ENCODE data around the gene VAC14.
A peak's percentile ranks its signal among the peaks of the same experiment; 100 is the strongest.

VAC14 gene

DNA sequence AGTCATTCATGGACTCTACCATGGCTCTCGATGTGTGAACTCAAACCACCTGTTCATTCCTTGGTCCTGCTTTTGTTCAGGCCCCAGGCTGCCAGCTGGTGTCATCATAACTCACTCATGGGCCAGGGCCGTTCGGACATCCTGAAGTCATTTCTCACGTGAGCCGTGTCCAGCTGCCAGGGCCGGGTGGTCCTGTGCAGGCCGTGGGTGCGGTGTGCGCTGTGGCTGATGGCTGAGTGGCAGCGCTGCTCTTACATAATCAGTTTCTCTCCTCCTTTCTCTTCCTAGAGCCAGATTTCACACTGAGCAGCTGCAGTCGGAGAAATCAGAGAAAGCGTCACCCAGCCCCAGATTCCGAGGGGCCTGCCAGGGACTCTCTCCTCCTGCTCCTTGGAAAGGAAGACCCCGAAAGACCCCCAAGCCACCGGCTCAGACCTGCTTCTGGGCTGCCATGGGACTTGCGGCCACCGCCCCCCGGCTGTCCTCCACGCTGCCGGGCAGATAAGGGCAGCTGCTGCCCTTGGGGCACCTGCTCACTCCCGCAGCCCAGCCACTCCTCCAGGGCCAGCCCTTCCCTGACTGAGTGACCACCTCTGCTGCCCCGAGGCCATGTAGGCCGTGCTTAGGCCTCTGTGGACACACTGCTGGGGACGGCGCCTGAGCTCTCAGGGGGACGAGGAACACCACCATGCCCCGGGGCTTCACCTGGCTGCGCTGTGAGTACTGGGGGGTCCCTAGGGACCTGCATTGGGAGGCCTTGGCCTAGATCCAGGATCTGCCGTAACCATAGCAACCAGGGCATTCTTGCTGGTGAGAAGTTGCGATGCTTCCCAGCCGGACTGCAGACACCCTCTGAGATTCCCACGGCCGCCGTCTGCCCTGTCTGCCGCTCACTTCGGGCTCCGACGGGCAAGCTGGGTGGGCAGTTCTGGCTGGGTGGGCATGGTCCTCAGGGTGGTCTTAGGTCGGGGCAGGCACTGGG is 154.4 kb downstream of the VAC14 start, which contains the start of gene IL34 (continued):
- TF ChIP-seq, protein P1, sequence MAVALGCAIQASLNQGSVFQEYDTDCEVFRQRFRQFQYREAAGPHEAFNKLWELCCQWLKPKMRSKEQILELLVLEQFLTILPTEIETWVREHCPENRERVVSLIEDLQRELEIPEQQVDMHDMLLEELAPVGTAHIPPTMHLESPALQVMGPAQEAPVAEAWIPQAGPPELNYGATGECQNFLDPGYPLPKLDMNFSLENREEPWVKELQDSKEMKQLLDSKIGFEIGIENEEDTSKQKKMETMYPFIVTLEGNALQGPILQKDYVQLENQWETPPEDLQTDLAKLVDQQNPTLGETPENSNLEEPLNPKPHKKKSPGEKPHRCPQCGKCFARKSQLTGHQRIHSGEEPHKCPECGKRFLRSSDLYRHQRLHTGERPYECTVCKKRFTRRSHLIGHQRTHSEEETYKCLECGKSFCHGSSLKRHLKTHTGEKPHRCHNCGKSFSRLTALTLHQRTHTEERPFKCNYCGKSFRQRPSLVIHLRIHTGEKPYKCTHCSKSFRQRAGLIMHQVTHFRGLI (tag by site-specific recombination; IDR thresholded peaks at IDR 0.05), result no peak

DNA sequence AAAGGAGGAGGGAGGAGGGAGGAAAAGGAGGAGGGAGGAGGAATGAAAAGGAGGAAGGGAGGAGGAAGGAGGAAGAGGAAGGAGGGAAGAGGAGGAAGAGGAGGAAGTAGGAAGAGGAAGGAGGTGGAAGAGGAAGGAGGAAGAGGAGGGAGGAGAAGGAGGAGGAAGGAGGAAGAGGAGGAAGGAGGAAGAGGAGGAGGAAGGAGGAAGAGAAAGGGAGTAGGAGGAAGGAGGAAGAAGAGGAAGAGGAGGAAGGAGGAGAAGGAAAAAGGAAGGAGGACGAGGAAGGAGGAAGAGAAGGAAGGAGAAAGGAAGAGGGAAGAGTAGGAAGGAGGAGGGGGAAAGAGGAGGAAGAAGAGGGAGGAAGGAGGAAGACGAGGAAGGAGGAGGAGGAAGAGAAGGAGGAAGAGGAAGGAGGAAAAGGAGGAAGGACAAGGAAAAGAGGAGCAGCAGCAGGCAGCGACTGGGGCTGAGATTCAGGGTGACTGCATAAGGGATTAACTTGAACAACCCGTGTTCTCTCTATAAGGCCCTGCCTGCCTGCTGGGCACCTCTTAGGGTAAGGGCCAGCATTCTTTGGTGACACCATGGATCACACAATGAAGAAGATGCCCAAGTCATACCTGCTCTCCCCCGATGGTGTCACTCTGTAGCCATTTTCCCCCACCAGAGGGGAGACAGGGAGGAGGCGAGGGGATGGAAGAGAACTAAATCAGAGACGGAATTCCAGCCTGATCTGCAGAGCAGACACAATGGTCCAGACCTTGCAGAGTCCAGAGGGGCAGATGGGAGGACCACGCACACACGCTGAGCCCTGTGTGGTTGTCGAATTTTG is 156.0 kb downstream of the VAC14 start:
- ChIA-PET POLR2A (no interaction called here), CTCF (no interaction called here)
- H3K27ac ChIP-seq (ENCODE audit: extremely low read depth, low read depth, low read length), result no peak overlapping the region
- no peaks in the 10 kb centered on the region for H3K4me1 ChIP-seq (ENCODE audit: control insufficient read depth, insufficient read depth, low read length)
- H3K36me3 ChIP-seq (ENCODE audit: control insufficient read depth in 2 of 2, insufficient read depth in 1 of 2, low read length in 2 of 2), result no peaks in the 10 kb centered on the region
- no peak overlapping the region for H3K4me3 ChIP-seq (ENCODE audit: low read depth, low read length)
- no peaks in the 10 kb centered on the region for H3K9me3 ChIP-seq (ENCODE audit: control insufficient read depth, insufficient read depth, low read depth, low read length)
- TF ChIP-seq, protein P2, sequence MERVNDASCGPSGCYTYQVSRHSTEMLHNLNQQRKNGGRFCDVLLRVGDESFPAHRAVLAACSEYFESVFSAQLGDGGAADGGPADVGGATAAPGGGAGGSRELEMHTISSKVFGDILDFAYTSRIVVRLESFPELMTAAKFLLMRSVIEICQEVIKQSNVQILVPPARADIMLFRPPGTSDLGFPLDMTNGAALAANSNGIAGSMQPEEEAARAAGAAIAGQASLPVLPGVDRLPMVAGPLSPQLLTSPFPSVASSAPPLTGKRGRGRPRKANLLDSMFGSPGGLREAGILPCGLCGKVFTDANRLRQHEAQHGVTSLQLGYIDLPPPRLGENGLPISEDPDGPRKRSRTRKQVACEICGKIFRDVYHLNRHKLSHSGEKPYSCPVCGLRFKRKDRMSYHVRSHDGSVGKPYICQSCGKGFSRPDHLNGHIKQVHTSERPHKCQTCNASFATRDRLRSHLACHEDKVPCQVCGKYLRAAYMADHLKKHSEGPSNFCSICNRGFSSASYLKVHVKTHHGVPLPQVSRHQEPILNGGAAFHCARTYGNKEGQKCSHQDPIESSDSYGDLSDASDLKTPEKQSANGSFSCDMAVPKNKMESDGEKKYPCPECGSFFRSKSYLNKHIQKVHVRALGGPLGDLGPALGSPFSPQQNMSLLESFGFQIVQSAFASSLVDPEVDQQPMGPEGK (tag by site-specific recombination; IDR thresholded peaks at IDR 0.05), result no peak
- TF ChIP-seq, protein P3, sequence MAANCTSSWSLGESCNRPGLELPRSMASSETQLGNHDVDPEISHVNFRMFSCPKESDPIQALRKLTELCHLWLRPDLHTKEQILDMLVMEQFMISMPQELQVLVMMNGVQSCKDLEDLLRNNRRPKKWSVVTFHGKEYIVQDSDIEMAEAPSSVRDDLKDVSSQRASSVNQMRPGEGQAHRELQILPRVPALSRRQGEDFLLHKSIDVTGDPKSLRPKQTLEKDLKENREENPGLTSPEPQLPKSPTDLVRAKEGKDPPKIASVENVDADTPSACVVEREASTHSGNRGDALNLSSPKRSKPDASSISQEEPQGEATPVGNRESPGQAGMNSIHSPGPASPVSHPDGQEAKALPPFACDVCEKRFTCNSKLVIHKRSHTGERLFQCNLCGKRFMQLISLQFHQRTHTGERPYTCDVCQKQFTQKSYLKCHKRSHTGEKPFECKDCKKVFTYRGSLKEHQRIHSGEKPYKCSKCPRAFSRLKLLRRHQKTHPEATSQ (tag by site-specific recombination; IDR thresholded peaks at IDR 0.05), result no peak
- no peak for TF ChIP-seq ZNF558 (tag by site-specific recombination; IDR thresholded peaks at IDR 0.05)
- TF ChIP-seq ZNF391 (tag by site-specific recombination; IDR thresholded peaks at IDR 0.05; ENCODE audit: borderline replicate concordance, low read depth), result no peak
- peak; percentile 27; the same call in 1 of the 2 replicates for TF ChIP-seq ZBTB48 (tag by site-specific recombination; IDR thresholded peaks at IDR 0.05)
- no peak for TF ChIP-seq ZNF121 (tag by site-specific recombination; IDR thresholded peaks at IDR 0.05)
- no peak for TF ChIP-seq ZBTB7A (tag by site-specific recombination; IDR thresholded peaks at IDR 0.05; ENCODE audit: low read depth)
- TF ChIP-seq ZNF138 (tag by site-specific recombination; IDR thresholded peaks at IDR 0.05; ENCODE audit: borderline replicate concordance), result 0 out of 2 replicates have a peak, but pooled peaks have one; percentile 2
- TF ChIP-seq HOXC10 (CRISPR knock-in tag; IDR thresholded peaks at IDR 0.05), result no peak
- TF ChIP-seq, protein P4, sequence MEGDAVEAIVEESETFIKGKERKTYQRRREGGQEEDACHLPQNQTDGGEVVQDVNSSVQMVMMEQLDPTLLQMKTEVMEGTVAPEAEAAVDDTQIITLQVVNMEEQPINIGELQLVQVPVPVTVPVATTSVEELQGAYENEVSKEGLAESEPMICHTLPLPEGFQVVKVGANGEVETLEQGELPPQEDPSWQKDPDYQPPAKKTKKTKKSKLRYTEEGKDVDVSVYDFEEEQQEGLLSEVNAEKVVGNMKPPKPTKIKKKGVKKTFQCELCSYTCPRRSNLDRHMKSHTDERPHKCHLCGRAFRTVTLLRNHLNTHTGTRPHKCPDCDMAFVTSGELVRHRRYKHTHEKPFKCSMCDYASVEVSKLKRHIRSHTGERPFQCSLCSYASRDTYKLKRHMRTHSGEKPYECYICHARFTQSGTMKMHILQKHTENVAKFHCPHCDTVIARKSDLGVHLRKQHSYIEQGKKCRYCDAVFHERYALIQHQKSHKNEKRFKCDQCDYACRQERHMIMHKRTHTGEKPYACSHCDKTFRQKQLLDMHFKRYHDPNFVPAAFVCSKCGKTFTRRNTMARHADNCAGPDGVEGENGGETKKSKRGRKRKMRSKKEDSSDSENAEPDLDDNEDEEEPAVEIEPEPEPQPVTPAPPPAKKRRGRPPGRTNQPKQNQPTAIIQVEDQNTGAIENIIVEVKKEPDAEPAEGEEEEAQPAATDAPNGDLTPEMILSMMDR (tag by site-specific recombination; IDR thresholded peaks at IDR 0.05), result no peak
- no peak for TF ChIP-seq REPIN1 (tag by site-specific recombination; IDR thresholded peaks at IDR 0.05; ENCODE audit: low read depth)
- TF ChIP-seq ZNF274 (IDR thresholded peaks at IDR 0.05; ENCODE audit: low read length), result no peak
- 0 out of 2 replicates have a peak, but pooled peaks have one; percentile 41 for TF ChIP-seq ZNF274 (tag by site-specific recombination; IDR thresholded peaks at IDR 0.05; ENCODE audit: borderline replicate concordance)
- TF ChIP-seq, protein P5, sequence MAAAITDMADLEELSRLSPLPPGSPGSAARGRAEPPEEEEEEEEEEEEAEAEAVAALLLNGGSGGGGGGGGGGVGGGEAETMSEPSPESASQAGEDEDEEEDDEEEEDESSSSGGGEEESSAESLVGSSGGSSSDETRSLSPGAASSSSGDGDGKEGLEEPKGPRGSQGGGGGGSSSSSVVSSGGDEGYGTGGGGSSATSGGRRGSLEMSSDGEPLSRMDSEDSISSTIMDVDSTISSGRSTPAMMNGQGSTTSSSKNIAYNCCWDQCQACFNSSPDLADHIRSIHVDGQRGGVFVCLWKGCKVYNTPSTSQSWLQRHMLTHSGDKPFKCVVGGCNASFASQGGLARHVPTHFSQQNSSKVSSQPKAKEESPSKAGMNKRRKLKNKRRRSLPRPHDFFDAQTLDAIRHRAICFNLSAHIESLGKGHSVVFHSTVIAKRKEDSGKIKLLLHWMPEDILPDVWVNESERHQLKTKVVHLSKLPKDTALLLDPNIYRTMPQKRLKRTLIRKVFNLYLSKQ (tag by site-specific recombination; IDR thresholded peaks at IDR 0.05; ENCODE audit: borderline replicate concordance), result no peak
- TF ChIP-seq ZBTB17 (tag by site-specific recombination; IDR thresholded peaks at IDR 0.05), result 0 out of 2 replicates have a peak, but pooled peaks have one; percentile 18
- TF ChIP-seq KLF9 (tag by site-specific recombination; IDR thresholded peaks at IDR 0.05; ENCODE audit: low read depth), result no peak
- no peak for TF ChIP-seq TCF7L2 (IDR thresholded peaks at IDR 0.05; ENCODE audit: borderline replicate concordance, low read depth, low read length)
- TF ChIP-seq, protein P6, sequence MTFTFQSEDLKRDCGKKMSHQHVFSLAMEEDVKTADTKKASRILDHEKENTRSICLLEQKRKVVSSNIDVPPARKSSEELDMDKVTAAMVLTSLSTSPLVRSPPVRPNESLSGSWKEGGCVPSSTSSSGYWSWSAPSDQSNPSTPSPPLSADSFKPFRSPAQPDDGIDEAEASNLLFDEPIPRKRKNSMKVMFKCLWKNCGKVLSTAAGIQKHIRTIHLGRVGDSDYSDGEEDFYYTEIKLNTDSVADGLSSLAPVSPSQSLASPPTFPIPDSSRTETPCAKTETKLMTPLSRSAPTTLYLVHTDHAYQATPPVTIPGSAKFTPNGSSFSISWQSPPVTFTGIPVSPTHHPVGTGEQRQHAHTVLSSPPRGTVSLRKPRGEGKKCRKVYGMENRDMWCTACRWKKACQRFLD (tag by site-specific recombination; IDR thresholded peaks at IDR 0.05), result no peak
- TF ChIP-seq, protein P7, sequence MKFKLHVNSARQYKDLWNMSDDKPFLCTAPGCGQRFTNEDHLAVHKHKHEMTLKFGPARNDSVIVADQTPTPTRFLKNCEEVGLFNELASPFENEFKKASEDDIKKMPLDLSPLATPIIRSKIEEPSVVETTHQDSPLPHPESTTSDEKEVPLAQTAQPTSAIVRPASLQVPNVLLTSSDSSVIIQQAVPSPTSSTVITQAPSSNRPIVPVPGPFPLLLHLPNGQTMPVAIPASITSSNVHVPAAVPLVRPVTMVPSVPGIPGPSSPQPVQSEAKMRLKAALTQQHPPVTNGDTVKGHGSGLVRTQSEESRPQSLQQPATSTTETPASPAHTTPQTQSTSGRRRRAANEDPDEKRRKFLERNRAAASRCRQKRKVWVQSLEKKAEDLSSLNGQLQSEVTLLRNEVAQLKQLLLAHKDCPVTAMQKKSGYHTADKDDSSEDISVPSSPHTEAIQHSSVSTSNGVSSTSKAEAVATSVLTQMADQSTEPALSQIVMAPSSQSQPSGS (tag by site-specific recombination; IDR thresholded peaks at IDR 0.05; ENCODE audit: low read depth), result no peak
- TF ChIP-seq ZNF19 (tag by site-specific recombination; IDR thresholded peaks at IDR 0.05; ENCODE audit: low read depth), result no peak
- TF ChIP-seq ZBTB20 (tag by site-specific recombination; IDR thresholded peaks at IDR 0.05), result no peak

All from HEK293 (cell line).